SK-N-SH (cell line): ENCODE data around the gene CCNA2. TPM values are rescaled to one million over a fixed set of nuclear protein-coding genes. Genes with fewer than 3 reads are reported as not detected.

Source experiments
- CTCF ChIA-PET: fragments of 300-600, 350-600 bp; formaldehyde crosslinking; extraction: SDS; loops from one replicate; lab custom pipeline; 2021; lab: Yijun Ruan, JAX
- POLR2A ChIA-PET: fragments of 350-600 bp; sonication (Branson Sonifier 250); formaldehyde crosslinking; extraction: SDS; loops from one replicate; lab custom pipeline; 2020; ENCODE audit warnings: antibody characterized with exemption, inconsistent platforms; lab: Yijun Ruan, JAX
- DNase-seq: peaks from one replicate; pipeline ENCODE4 v3.0.0; 2012
- H2AFZ ChIP-seq: fragments of 200-600 bp; sonication (generic); 2 replicates; pipeline ENCODE4 v1.8.1; 2016; ENCODE audit warnings: antibody characterized with exemption, mild to moderate bottlenecking, low read depth
- H3F3A ChIP-seq: fragments of 200-600 bp; sonication (generic); replicated peaks from 2 replicates; pipeline ENCODE3; 2016; ENCODE audit warnings: antibody characterized with exemption, mild to moderate bottlenecking; ENCODE audit not compliant: insufficient read depth
- H3K27ac ChIP-seq, 2 experiments: fragments of 200-500 bp in 1 of 2; fragments of 200-600 bp in 1 of 2; sonication (Bioruptor generic) in 1 of 2; sonication (generic), shearing (Covaris generic) in 1 of 2; 2 replicates each; pipeline versions ENCODE4 v1.5.1 to v1.6.1; 2014 to 2016; ENCODE audit warnings: low read depth in 2 of 2, inconsistent platforms in 1 of 2, low read length in 1 of 2, mild to moderate bottlenecking in 1 of 2, mixed read lengths in 1 of 2
- H3K27me3 ChIP-seq: fragments of 200-600 bp; sonication (generic), shearing (Covaris generic); 2 replicates; pipeline ENCODE4 v1.6.1; 2016; ENCODE audit warnings: mixed run types; ENCODE audit not compliant: insufficient read depth
- H3K36me3 ChIP-seq, 2 experiments: fragments of 200-500 bp in 1 of 2; fragments of 200-600 bp in 1 of 2; sonication (Bioruptor generic) in 1 of 2; sonication (generic) in 1 of 2; replicated peaks in 1 of 2; 2 replicates each; pipeline versions ENCODE3 to v1.5.1; 2014 to 2016; ENCODE audit warnings: low read length in 1 of 2, mild to moderate bottlenecking in 1 of 2; ENCODE audit not compliant: insufficient read depth in 2 of 2, control insufficient read depth in 1 of 2
- H3K4me1 ChIP-seq, 2 experiments: fragments of 200-500 bp in 1 of 2; fragments of 200-600 bp in 1 of 2; sonication (Bioruptor generic) in 1 of 2; sonication (generic), shearing (Covaris generic) in 1 of 2; 2 replicates each; pipeline versions ENCODE4 v1.5.1 to v1.6.1; 2014 to 2016; ENCODE audit warnings: low read depth in 1 of 2, low read length in 1 of 2, mixed run types in 1 of 2; ENCODE audit not compliant: insufficient read depth in 2 of 2, control insufficient read depth in 1 of 2
- H3K4me2 ChIP-seq: fragments of 200-600 bp; sonication (generic), shearing (Covaris generic); 2 replicates; pipeline ENCODE4 v1.6.1; 2017; ENCODE audit warnings: mixed run types
- H3K4me3 ChIP-seq, 2 experiments: fragments of 200-500 bp in 1 of 2; fragments of 200-600 bp in 1 of 2; sonication (Bioruptor generic) in 1 of 2; sonication (generic), shearing (Covaris generic) in 1 of 2; 2 replicates each; pipeline versions ENCODE4 v1.5.1 to v1.8.1; 2014 to 2016; ENCODE audit warnings: low read depth in 2 of 2, inconsistent platforms in 1 of 2, low read length in 1 of 2, mild to moderate bottlenecking in 1 of 2, mixed read lengths in 1 of 2, moderate library complexity in 1 of 2
- H3K79me2 ChIP-seq: fragments of 200-600 bp; sonication (generic); 2 replicates; pipeline ENCODE4 v1.8.1; 2017; ENCODE audit warnings: mild to moderate bottlenecking; ENCODE audit not compliant: insufficient read depth
- H3K9ac ChIP-seq: fragments of 200-600 bp; sonication (generic); 2 replicates; pipeline ENCODE4 v1.6.1; 2017; ENCODE audit warnings: mixed run types
- H3K9me2 ChIP-seq: fragments of 200-600 bp; sonication (generic); 2 replicates; pipeline ENCODE4 v1.6.1; 2017; ENCODE audit warnings: mixed run types
- H3K9me3 ChIP-seq: fragments of 200-600 bp; sonication (generic); 2 replicates; pipeline ENCODE4 v1.6.1; 2017; ENCODE audit warnings: mixed run types, mild to moderate bottlenecking, moderate library complexity
- H4K20me1 ChIP-seq: fragments of 200-600 bp; sonication (generic); 2 replicates; pipeline ENCODE4 v1.6.1; 2017; ENCODE audit warnings: mild to moderate bottlenecking, mixed run types; ENCODE audit not compliant: insufficient read depth
- CHD2 ChIP-seq: fragments of 150-350 bp; IDR thresholded peaks from 2 replicates; pipeline ENCODE4 v1.6.1; 2018; ENCODE audit warnings: low read length; ENCODE audit not compliant: partially characterized antibody
- ELF1 ChIP-seq: IDR thresholded peaks from 2 replicates; pipeline ENCODE4 v1.4.0; 2012
- EP300 ChIP-seq, 2 experiments: IDR thresholded peaks; 2 replicates each; pipeline versions ENCODE4 v1.4.0 to v1.6.1; 2012; ENCODE audit warnings: borderline replicate concordance in 1 of 2, low read depth in 1 of 2, low read length in 1 of 2
- EZH2phosphoT487 ChIP-seq: fragments of 200-600 bp; sonication (generic); IDR thresholded peaks from 2 replicates; pipeline ENCODE4 v1.6.1; 2017; ENCODE audit warnings: low read depth, mixed run types, mild to moderate bottlenecking, antibody characterized with exemption, moderate library complexity, borderline replicate concordance
- FOSL2 ChIP-seq: IDR thresholded peaks from 2 replicates; pipeline ENCODE4 v1.4.0; 2012; ENCODE audit warnings: low read depth, mild to moderate bottlenecking, moderate library complexity, borderline replicate concordance
- FOXJ3 ChIP-seq: sonication (generic); formaldehyde crosslinking; IDR thresholded peaks from 2 replicates; pipeline ENCODE4 v1.5.1; 2020; ENCODE audit warnings: mild to moderate bottlenecking, missing genetic modification reagents
- GABPA ChIP-seq: IDR thresholded peaks from 2 replicates; pipeline ENCODE4 v1.4.0; 2012; ENCODE audit warnings: low read depth, mild to moderate bottlenecking
- GATA2 ChIP-seq: sonication (generic); formaldehyde crosslinking; IDR thresholded peaks from 2 replicates; pipeline ENCODE4 v1.5.0; 2020; ENCODE audit warnings: mild to moderate bottlenecking, missing genetic modification reagents
- JUND ChIP-seq: IDR thresholded peaks from 2 replicates; pipeline ENCODE4 v1.4.0; 2012
- MXI1 ChIP-seq: IDR thresholded peaks from 2 replicates; pipeline ENCODE4 v1.6.1; 2012; ENCODE audit warnings: mild to moderate bottlenecking, low read depth, low read length, improper control_type of control experiment
- NFIC ChIP-seq: IDR thresholded peaks from 2 replicates; pipeline ENCODE4 v1.4.0; 2012; ENCODE audit warnings: borderline replicate concordance
- NRF1 ChIP-seq: IDR thresholded peaks from 2 replicates; pipeline ENCODE4 v1.6.1; 2012; ENCODE audit warnings: low read depth, mild to moderate bottlenecking, low read length
- PBX3 ChIP-seq: IDR thresholded peaks from 2 replicates; pipeline ENCODE4; 2012
- RAD21 ChIP-seq: IDR thresholded peaks from 2 replicates; pipeline ENCODE4 v1.6.1; 2012; ENCODE audit warnings: mild to moderate bottlenecking, low read length
- RCOR1 ChIP-seq: fragments of 150-350 bp; IDR thresholded peaks from 2 replicates; pipeline ENCODE4 v1.6.1; 2017; ENCODE audit warnings: antibody characterized with exemption, low read length
- RFX5 ChIP-seq: IDR thresholded peaks from 2 replicates; pipeline ENCODE4 v1.6.1; 2012; ENCODE audit warnings: mild to moderate bottlenecking, improper control_type of control experiment, low read length
- RXRA ChIP-seq: IDR thresholded peaks from 2 replicates; pipeline ENCODE4 v1.4.0; 2012; ENCODE audit warnings: low read depth, mild to moderate bottlenecking, borderline replicate concordance
- SIN3A ChIP-seq: IDR thresholded peaks from 2 replicates; pipeline ENCODE4 v1.6.1; 2012; ENCODE audit warnings: low read depth, mild to moderate bottlenecking, low read length, moderate library complexity, borderline replicate concordance
- SMC3 ChIP-seq: IDR thresholded peaks from 2 replicates; pipeline ENCODE4 v1.6.1; 2012; ENCODE audit warnings: low read depth, low read length, improper control_type of control experiment
- TAF1 ChIP-seq: IDR thresholded peaks from 2 replicates; pipeline ENCODE4 v1.6.1; 2012; ENCODE audit warnings: low read depth, mild to moderate bottlenecking, low read length, moderate library complexity, borderline replicate concordance
- TCF12 ChIP-seq: IDR thresholded peaks from 2 replicates; pipeline ENCODE4 v1.4.0; 2012
- WGBS: methylation state at CpG from one replicate; pipeline ENCODE4 v1.1.6; 2017; ENCODE audit warnings: low lambda C conversion rate; 5-methylcytosine and 5-hydroxymethylcytosine counted together
- polyA plus RNA-seq, 3 experiments: library from polyadenylated mRNA; depleted of rRNA; stranded (reverse); fragments of >200 nt; gene quantifications; 2 replicates each; pipeline ENCODE4 v1.2.3, GENCODE V29; 2012
- TF ChIP-seq, protein P1 (sequence below): IDR thresholded peaks from 2 replicates; pipeline ENCODE4 v1.4.0; 2012; ENCODE audit warnings: low read depth, borderline replicate concordance
- TF ChIP-seq, protein P2 (sequence below): IDR thresholded peaks from 2 replicates; pipeline ENCODE4 v1.6.1; 2012; ENCODE audit warnings: mild to moderate bottlenecking, low read depth, low read length, moderate library complexity
- TF ChIP-seq, protein P3 (sequence below): IDR thresholded peaks from 2 replicates; pipeline ENCODE4 v1.4.0; 2012; ENCODE audit warnings: low read depth
- TF ChIP-seq, protein P4 (sequence below): fragments of 150-350 bp; IDR thresholded peaks from 2 replicates; pipeline ENCODE4 v1.6.1; 2017; ENCODE audit warnings: antibody characterized with exemption, low read length, low read depth, borderline replicate concordance

Gene CCNA2
- polyA plus RNA-seq, 1 of the 3 experiments (the other 2 are of a cell fraction), result 23.8 TPM

DNA sequence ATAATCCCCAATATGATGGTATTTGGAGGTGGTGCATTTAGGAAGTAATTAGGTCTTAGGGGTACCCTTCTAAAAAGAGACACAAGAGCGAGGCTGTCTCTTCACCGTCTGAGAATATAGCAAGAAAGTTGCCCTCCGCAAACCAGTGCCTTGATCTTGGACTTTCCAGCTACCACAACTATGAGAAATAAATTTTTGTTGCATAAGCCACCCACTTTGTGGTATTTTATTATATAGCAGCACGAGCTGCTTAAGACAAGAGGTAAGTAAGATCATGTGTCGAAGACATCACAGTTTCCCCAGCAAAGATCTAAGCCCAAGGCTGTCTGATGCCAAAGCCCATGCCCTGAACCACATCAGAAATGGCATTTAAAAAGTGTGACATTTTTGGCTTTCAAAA lies 32.2 kb downstream of the CCNA2 start:
- H3K4me2 ChIP-seq, result peak overlapping the region; percentile 69; the same call in 1 of the 2 replicates
- TF ChIP-seq EP300 (IDR thresholded peaks at IDR 0.05; ENCODE audit: borderline replicate concordance in 1 of 2, low read depth in 1 of 2, low read length in 1 of 2) (peak in 1 of 2 experiments; percentile 94; a peak in 3 of 4 replicates), MXI1 (no peak), TAF1 (0 out of 2 replicates have a peak, but pooled peaks have one; percentile 24), SMC3 (no peak), RCOR1 (no peak), FOXJ3 (no peak), GATA2 (CRISPR knock-in tag) (no peak), NRF1 (no peak), NFIC (peak; percentile 83), RAD21 (no peak), TCF12 (peak; percentile 88), RXRA (peak; percentile 40; the same call in 1 of the 2 replicates), CHD2 (no peak), JUND (peak; percentile 86), PBX3 (peak; percentile 91), EZH2phosphoT487 (no peak), RFX5 (no peak), SIN3A (no peak), ELF1 (no peak), FOSL2 (peak; percentile 72; the same call in 1 of the 2 replicates), GABPA (no peak)
- TF ChIP-seq, protein P1, sequence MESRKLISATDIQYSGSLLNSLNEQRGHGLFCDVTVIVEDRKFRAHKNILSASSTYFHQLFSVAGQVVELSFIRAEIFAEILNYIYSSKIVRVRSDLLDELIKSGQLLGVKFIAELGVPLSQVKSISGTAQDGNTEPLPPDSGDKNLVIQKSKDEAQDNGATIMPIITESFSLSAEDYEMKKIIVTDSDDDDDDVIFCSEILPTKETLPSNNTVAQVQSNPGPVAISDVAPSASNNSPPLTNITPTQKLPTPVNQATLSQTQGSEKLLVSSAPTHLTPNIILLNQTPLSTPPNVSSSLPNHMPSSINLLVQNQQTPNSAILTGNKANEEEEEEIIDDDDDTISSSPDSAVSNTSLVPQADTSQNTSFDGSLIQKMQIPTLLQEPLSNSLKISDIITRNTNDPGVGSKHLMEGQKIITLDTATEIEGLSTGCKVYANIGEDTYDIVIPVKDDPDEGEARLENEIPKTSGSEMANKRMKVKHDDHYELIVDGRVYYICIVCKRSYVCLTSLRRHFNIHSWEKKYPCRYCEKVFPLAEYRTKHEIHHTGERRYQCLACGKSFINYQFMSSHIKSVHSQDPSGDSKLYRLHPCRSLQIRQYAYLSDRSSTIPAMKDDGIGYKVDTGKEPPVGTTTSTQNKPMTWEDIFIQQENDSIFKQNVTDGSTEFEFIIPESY, result peak; percentile 51; the same call in 1 of the 2 replicates
- TF ChIP-seq, protein P2, sequence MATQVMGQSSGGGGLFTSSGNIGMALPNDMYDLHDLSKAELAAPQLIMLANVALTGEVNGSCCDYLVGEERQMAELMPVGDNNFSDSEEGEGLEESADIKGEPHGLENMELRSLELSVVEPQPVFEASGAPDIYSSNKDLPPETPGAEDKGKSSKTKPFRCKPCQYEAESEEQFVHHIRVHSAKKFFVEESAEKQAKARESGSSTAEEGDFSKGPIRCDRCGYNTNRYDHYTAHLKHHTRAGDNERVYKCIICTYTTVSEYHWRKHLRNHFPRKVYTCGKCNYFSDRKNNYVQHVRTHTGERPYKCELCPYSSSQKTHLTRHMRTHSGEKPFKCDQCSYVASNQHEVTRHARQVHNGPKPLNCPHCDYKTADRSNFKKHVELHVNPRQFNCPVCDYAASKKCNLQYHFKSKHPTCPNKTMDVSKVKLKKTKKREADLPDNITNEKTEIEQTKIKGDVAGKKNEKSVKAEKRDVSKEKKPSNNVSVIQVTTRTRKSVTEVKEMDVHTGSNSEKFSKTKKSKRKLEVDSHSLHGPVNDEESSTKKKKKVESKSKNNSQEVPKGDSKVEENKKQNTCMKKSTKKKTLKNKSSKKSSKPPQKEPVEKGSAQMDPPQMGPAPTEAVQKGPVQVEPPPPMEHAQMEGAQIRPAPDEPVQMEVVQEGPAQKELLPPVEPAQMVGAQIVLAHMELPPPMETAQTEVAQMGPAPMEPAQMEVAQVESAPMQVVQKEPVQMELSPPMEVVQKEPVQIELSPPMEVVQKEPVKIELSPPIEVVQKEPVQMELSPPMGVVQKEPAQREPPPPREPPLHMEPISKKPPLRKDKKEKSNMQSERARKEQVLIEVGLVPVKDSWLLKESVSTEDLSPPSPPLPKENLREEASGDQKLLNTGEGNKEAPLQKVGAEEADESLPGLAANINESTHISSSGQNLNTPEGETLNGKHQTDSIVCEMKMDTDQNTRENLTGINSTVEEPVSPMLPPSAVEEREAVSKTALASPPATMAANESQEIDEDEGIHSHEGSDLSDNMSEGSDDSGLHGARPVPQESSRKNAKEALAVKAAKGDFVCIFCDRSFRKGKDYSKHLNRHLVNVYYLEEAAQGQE, result no peak
- TF ChIP-seq, protein P3, sequence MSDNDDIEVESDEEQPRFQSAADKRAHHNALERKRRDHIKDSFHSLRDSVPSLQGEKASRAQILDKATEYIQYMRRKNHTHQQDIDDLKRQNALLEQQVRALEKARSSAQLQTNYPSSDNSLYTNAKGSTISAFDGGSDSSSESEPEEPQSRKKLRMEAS, result peak; percentile 83
- TF ChIP-seq, protein P4, sequence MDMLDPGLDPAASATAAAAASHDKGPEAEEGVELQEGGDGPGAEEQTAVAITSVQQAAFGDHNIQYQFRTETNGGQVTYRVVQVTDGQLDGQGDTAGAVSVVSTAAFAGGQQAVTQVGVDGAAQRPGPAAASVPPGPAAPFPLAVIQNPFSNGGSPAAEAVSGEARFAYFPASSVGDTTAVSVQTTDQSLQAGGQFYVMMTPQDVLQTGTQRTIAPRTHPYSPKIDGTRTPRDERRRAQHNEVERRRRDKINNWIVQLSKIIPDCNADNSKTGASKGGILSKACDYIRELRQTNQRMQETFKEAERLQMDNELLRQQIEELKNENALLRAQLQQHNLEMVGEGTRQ, result no peak

More for the DNA sequence above, 32.2 kb downstream of the CCNA2 start:
- no peak overlapping the region for H3K4me3 ChIP-seq
- no peaks in the 10 kb centered on the region for H3K9me2 ChIP-seq
- H3K27ac ChIP-seq, result peak overlapping the region; percentile 86 to 95; a peak in 3 of 4 replicates
- H3K9ac ChIP-seq, result peak overlapping the region; percentile 55; the same call in 1 of the 2 replicates
- H3K27me3 ChIP-seq, result no peaks in the 10 kb centered on the region
- no peaks in the 10 kb centered on the region for H3K79me2 ChIP-seq
- no peaks in the 10 kb centered on the region for H4K20me1 ChIP-seq
- ChIA-PET POLR2A (no interaction called here), CTCF (no interaction called here)
- H3K9me3 ChIP-seq, result no peaks in the 10 kb centered on the region
- H3K4me1 ChIP-seq, result peaks cover 0 to 49% of the 10 kb centered on the region in 2 experiments
- DNase-seq, result no peak
- no peak overlapping the region for H2AFZ ChIP-seq
- peaks cover 41% of the 10 kb centered on the region for H3F3A ChIP-seq
- 22% methylated on average over 5 of the region's 5 CpGs for WGBS
- no peaks in the 10 kb centered on the region for H3K36me3 ChIP-seq
